Activated CD4-positive, alpha-beta T cell treated with anti-CD3 and anti-CD28 coated beads for 1 hour (primary cell): ENCODE results near the gene POU6F2.
"Not testable (repeated sequence)": the region's sequence is repeated elsewhere in the genome, so short reads cannot be mapped to it uniquely, and the experiment has no call there.

ENCODE experiments used
- DNase-seq: peaks from one replicate; pipeline ENCODE4 v3.0.0-alpha.2; 2020

The POU6F2 gene

DNA sequence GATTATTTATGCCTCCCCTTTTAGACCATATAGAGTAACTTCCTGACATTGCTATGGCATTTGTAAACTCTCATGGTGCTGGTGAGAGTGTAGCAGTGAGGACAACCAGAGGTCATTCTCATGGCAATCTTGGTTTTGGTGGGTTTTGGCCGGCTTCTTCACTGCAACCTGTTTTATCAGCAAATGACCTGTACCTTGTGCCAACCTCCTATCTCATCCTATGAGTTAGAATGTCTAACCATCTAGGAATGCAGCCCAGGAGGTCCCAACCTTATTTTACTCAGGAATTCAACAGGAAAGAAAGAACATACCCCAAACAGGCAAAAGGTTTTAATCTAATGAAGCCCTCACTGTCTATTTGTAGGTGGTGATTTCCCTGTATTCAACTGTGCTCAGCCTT, 383.1 kb downstream of the POU6F2 start:
- no peak for DNase-seq

DNA sequence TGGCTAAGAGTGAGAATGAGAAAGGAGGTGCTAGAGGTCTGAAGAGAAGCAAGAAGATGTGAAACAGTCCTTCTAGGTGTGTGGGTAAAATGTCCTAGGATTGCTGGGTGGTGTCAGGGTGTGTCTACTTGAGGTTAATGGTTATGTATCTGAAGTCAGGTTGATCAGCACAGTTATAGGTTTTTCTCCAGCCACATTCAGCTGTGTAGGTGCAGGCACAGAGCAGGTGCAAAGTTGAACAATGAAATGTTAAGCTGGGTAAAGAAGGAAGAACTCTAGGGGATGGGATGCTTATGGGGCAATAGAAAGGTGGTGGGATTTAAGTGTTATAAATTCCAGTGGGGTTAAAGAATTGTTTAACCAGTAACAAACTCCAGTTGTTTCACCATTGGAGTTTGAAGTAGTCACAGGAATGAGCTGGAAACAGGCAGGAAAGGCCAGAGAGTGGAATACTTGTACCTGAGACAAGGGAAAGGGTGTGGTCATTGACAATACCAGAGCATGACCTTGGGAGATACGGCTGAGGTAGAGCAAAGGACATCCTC, 388.1 kb downstream of the POU6F2 start:
- DNase-seq, result no peak

DNA sequence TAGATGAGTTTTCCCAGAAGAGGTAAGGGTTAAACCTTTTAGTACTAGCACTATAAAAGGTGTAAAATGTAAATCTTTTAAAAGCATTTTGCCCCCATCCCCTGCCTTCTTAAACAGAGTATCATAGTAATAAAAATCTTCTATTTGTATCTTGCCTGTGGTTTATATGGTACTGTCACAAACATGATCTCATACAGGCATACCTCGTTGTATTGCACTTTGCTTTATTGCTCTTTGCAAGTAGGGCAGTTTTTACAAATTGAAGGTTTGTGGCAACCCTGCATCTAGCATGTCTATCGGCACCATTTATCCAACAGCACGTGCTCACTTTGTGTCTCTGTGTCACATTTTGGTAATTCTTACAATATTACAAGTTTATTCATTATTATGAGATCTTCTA, 389.7 kb downstream of the POU6F2 start:
- DNase-seq, result no peak

DNA sequence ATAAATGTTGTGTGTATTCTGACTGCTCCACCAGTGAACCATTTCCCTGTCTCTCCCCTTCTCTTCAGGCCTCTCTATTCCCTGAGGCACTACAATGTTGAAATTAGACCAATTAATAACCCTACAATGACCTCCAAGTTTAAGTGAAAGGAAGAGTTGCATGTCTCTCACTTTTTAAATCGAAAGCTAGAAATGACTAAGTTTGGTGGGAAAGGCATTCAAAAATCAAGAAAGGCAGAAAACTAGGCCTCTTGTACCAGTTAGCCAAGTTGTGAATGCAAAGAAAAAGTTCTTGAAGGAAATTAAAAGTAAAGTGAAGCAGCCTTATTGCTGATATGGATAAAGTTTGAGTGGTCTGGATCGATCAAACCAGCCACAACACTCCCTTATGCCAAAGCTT, 390.2 kb downstream of the POU6F2 start:
- DNase-seq, result no peak

DNA sequence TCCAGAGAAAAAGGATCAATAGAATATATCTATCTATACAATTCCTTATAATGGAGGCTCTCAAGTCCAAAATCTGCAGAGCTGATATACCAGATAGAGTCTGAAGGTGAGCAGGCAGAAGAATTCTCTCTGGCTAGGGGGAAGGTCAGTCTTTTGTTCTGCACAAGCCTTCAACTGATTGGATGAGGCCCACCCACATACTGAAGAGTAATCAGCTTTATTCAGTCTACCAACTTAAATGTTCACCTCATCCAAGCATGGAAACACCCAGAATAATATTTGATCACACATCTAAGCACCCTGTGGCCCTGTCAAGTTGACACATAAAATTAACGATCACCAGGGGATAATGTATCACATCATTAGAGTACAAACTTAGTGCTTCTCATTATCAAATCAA, 394.7 kb downstream of the POU6F2 start:
- DNase-seq, result no peak

DNA sequence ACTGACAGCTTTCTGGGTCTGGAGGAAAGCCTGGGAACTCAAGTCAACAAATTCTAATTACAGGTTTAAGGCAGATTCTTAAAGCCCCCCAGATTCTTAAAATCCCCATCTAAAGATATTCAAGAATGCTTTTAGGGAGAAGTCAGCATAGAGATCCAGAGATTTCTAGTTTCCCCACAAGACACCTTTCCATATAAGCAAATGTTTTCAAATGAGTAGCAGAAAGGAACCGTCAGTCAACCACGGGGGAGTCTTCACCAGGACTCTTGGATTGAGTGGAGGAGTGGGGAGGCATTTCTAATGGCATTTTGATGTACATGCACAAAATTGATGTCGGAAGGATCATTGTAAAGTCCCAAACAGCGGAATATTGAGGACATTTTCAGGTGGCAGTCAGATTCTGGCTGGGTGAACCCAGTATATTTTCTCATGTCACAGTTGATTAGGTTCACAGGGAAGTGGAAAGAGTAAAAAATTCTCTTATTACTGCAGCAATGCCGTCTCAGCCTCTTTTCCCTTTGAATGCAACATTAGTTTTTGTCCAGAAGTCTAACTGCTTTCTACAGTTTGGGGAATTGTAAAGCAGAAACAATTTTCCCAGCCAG, 396.8 kb downstream of the POU6F2 start:
- DNase-seq, result no peak

DNA sequence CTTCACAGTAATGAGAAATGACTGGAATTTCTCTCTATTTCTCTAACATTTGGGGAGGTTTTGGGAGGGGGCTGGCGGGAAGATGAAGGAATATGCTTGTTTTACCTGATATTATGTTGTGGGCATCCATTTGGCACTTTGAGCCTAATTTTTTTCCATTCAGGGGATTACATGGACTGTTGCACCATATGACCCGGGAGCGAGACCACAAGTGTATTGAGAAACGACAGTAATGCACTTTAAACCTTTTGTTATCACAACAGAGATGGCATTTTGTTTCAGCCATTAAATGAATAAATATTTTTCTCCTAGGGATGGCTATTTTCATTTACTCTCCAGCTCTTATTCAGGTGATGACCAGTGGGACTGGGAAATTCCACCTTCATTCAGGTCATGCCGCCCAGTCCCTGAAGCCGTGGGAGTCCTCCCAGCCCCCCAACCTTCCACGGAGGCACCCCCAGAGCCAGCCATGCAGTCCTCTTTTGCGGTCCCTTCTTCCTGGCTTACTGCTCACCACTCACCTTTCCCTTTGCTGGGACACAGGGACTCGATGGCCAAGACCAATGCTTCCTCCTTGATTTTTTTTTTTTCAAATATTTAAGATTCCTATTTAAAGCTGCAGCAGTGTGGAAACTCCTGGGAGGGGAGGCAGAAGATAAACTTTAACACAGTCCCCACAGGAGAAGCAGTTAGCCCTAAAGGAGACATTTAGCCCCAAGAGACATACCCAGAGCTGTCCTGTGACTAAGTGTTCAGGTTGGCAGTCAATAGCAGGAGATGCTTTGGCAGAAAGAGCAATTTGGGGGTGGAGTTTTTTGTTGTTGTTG, 397.6 kb downstream of the POU6F2 start:
- no peak for DNase-seq

DNA sequence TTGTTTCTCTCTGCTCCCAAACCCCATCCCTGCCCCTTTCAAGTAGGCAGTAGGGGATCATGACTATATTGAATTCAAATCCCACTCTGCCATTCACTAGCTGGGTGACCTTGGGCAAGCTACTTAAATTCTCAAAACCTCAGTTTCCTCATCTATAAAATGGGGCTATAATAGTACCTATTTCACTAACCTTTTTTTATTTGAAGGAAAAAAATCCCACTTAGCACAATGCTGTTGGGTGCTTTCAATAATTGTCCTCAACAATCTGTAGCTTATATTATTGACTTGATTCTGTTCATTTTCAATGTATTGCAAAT, 398.1 kb downstream of the POU6F2 start:
- DNase-seq, result no peak

DNA sequence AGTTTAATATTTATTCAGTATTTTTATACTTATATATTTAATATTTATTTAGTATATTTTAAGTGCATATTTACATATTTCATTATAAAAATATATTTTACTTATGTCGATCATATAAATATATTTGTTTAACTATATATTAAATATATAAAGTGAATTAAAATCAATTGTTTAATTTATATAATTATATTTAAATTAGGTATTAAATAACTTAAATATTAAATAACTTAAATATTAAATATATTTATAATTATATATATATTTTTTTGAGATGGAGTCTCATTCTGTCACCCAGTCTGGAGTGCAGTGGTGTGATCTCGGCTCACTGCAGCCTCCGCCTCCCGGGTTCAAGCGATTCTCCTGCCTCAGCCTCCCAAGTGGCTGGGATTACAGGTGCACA, 399.2 kb downstream of the POU6F2 start:
- not testable (repeated sequence) for DNase-seq

DNA sequence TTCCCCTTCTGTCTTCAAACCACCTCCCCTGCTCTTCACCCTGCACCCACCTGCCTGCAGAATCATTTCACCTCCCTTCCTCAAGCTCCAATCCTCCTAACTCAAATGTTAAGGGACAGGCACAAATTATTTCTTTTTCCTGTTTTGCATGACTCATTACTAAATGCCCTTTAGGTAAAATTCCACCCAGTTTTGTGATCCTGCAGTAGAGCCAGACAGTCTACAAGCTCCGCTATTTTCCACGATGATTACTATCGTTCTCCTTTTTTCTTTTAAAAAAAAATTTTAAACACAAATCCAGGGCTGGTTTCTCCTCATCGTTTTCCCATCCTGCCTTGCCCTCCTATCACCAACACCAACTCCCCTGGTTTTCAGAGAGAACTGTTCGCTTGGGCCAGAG, 401.7 kb downstream of the POU6F2 start:
- DNase-seq, result no peak

DNA sequence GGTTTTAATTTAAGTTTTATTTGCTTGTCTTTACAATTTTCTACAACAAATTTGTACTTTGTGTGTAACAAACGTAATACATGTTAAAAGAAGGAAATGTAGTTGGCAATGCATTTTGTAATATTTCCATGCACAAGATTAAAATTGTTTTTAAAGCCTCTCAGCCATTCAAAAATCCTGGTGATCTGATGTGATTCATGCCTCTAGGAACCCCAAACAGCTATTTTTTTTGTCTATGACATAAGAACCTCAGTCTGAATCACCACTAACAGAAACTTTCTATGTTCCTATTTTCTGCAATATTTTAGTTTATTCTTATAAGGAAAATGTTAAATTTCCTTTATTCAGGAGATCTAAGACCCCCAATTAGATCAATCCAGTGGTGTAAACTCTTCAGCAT, 405.4 kb downstream of the POU6F2 start:
- no peak for DNase-seq

DNA sequence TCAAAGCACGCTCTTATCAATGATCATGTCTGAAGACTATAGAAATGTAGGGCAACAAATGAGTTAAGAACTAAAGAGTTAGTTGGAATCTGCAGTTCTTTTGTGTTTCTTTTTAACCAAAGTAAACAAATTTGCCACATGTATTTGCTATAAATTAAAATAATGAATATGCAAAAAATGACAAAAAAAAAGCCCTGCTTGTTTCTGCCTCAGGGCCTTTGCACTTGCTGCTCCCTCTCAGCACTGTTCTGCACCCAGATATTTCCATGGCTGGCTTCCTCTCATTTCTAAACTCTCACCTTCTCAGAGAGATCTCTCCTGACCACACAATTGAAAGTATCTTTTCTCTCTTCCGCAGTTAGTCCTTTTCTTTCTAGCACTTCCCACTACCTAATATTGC, 406.7 kb downstream of the POU6F2 start:
- no peak for DNase-seq

DNA sequence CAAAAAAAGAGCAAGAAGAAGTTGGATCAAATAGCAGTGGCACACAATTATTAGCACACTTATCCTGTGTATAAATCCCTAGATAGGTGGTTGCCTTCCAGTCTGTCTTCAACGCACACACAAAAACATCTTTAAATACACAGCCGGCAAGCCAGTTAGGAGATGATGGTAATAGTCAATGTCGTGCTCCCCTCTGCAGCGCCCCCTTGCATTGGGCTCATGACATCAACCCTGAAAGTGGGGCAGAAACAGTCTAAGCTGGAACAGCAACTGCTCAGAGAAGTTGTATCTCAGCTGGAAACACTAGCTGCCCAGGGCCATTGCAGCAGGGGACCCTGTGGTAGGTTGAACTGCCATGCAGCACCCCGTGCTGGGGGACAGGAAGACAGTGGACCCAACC, 409.0 kb downstream of the POU6F2 start:
- no peak for DNase-seq

DNA sequence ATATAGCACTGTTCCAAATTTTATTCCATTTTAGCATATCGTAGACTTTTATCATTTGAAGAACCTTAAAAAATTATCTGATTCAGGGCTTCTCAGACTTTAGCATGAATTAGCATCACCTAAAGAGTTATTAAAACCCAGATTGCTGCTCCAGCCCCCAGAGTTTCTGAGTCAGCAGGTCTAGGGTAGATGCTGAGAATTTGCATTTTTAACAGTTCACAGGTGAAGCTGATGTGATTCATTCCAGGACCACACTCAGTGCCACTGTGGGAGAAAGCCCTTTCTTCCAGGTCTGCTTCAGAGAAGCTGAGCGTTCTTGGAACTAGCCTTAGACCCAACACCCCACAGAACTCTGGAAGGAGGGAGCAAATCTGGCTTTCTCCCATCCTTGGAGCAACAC, 414.4 kb downstream of the POU6F2 start:
- DNase-seq, result no peak

DNA sequence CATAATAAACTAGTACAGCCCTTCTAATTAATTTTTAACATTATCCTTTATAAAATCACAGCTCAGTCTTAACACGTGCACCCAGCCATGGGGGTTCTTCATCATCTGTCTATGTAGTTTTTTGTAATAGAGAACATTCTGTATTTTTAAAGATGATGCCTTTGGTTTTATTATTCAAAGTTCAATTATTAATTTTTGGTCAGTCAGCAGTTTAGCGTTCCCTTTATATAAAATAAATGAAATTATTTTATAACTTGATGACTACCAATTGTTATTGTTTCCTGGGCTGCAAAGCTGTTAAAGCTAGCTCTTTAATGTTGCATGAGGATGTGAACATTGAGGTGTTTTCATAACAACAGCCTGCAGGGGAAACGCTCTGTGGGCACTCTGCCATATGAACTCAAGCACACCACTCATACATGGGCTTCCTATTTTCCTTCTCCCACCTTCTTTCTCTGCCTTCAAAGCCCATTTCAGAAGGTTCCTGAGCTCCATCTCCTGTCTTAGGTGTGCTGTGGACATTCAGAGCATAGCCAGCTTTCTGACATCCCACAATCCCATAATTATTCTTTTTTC, 416.5 kb downstream of the POU6F2 start:
- DNase-seq, result no peak

DNA sequence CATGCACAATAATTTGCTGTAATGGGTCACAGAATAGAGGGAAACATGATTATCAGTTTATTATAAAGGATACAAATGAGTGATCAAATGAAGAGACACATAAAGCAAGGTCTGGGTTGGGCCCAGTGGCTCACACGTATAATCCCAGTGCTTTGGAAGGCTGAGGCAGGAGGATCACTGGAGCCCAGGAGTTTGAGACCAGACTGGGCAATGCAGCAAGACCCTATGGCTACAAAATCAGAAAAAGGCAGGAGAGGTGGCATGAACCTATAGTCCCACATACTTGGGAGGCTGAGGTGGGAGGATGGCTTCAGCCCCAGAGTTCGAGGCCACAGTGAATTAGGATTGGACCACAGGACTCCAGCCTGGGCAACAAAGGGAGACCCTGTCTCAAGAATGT, 421.7 kb downstream of the POU6F2 start:
- DNase-seq, result no peak

DNA sequence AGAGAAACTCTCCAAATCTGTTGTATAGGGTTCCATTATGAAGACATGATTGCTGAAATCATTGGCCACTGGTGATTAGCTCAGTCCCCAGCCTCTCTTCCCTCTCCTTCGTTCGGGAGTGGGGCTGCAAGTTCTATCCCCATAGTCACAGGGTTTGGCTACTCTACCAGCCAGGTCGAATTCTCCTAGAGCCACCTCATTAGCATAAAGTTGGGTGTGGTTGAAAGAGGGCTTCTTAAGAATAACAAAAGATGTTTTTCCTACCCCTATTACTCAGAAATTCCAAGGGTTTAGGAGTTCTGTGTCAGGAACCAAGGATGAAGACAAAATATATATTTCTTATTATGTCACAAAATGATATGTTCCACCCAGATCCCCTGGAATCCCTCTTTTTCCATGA, 422.3 kb downstream of the POU6F2 start:
- DNase-seq, result no peak

DNA sequence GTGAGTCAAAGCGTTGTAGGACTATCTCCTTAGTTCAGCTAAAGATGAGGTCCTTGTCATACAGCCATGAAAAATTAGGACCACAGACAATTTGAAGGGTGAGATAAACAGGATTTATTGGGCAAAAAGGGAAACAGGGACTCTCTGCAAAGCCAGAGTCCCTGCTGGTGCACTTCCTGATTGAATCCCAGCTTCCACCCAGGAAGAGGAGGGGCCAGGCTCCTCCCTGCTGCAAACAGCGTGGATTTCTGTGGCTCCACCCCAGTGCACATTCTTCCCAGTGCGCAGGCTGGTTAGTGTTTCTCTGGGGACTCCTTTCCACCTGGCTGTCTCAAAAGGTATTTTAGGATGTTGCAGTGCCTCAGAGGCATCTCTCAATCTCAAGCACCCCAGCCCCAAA, 423.1 kb downstream of the POU6F2 start:
- no peak for DNase-seq

DNA sequence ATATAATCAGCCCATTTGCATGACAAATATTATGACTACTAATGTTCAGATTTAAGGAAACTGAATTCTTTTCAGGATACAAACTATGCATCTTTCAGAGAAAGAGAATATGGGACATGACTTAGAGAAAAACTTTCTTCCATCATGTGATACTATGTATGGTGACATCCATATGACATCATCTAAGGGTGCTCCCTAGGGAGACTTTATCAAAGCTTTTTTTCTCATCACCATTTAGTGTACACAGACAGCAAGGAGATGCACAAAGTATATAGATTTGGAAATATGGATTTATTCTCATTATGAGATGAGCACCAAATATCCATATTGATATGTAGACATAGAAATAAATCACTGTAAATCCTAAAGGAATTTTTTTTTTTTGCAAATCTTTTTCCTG, 424.3 kb downstream of the POU6F2 start:
- no peak for DNase-seq

DNA sequence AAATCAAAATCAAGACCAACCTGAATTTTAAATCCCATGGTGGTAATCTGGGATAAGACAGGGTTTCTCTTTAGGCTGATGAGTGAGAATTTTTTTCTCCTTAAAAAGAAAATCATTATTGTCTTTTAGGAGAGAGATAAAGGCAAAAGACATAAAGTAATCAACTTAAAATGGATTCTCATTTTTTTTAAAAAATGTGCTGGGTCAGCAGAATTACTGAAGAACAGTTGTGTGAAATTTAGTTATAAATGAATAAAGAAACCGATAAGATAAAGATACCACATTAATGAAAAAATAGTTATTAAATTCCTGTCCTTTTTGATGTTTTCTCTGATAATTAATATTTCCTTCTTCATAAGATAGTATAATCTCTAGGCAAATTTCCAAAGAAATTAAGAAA, 427.2 kb downstream of the POU6F2 start:
- DNase-seq, result no peak

DNA sequence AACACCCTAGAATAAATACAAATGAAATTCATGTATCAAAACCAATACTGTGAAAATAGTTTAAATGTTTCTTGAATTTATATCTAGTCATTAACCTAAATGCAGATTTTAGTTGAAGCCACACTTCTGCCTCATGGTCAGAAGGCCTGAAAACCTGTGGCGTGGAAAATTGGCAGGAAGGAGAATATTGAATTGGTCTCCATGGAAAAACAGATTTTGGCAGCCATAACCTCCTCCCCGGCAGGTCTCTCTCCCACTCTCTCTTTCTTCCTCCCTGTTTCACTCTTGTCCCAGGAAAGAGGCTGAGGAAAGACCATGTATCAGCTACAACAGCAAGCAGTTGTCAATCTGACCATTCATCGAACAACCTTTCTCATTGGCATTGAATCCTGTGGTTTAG, 427.9 kb downstream of the POU6F2 start:
- no peak for DNase-seq

DNA sequence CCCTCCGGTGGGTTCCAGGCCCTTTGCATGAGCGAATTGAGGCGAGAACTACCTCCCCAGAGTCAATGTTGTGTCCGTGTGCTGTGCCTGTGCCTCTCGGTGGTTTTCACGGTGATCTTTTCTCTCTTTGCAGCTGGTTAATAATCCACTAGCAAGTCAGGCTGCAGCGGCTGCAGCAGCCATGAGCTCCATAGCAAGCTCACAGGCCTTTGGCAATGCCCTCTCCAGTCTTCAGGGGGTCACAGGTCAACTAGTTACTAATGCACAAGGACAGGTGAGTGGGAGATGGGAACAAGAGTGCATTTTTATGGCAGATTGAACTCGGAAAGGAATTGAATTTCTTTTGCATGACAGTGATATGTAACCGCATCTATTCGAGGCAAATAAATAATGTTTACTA, 428.8 kb downstream of the POU6F2 start:
- DNase-seq, result no peak

DNA sequence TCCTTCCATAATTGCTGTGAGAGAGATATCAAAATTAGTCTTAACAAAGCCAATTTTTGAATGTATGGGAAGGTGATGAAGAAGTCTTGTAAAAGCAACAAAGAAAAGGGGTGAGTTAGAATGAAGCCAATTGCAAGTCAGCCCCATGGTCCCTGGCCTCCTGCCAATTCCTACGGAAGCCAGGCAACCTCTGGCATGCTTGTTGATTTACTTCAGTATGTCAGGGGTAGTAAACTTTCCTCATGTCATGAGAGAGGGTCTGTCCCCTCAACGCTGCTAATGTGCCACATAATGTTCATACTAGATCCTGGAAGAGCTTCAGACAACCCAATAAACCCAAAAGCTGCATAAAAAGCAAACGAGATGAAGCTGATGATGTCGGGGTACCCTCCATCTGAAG, 429.4 kb downstream of the POU6F2 start:
- DNase-seq, result no peak

DNA sequence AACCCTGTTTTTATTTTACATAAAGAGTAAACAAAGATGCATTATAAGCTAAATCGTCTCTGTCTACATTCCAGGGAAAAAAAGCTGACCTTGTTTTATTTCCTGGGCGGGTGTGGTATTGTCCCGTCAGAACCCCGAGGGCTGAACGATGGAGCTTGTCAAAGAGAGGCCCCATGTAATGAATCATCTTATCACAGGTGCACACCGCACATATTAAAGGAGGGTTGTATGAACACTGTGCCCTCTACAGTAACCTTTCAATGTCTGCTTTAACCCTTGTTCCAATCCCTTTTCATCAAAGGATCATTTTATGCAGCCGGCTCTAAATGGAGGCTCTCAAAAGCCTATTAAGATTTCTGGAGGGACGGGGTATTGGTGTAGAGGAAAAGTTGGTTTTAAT, 430.0 kb downstream of the POU6F2 start:
- DNase-seq, result no peak

DNA sequence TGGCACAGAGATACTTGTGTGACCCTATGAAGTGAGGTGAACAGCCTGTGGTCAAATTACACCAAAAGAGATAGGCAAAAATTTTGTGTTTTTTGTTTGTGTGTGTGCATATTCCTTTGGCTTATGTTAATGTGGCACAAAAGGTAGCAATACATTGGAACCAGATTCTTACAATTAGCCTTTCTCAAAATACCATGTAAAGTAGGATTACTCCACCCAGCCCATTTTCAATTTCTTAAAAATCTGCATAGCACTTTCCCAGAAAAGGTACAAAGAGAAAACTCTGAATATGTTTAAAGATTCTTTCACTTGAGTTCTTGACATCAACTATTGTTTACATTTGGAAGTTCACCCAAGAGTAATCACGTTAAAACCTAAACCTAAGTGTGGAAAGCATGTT, 431.2 kb downstream of the POU6F2 start:
- DNase-seq, result no peak
